Activated CD8-positive, alpha-beta T cell treated with anti-CD3 and anti-CD28 coated beads, Interleukin-2, amount 10 ng/mL, durations not matched to agents 7 days and 5 days (primary cell): ENCODE measurements around the gene PDGFD. TPM values are rescaled to one million over a fixed set of nuclear protein-coding genes. Genes with fewer than 3 reads are reported as not detected.

Experiments used
- ATAC-seq: fragments of 150-1000 bp; cut with Tn5 transposase; one replicate; pipeline ENCODE4 v1.10.0; 2021; ENCODE audit warnings: moderate library complexity
- CTCF ChIA-PET: fragments of 350-600 bp; sonication (Branson Sonifier 250); formaldehyde crosslinking; loops from one replicate; lab custom pipeline; 2021; ENCODE audit warnings: antibody characterized with exemption; lab: Charles Lee
- POLR2A ChIA-PET: fragments of 350-600 bp; sonication (Branson Sonifier 250); formaldehyde crosslinking; loops from one replicate; lab custom pipeline; 2021; ENCODE audit warnings: antibody characterized with exemption; lab: Charles Lee
- DNase-seq: peaks from one replicate; pipeline ENCODE4 v3.0.0-alpha.2; 2020
- H3K27ac Mint-ChIP-seq: one replicate; pipeline ENCODE4 v1.8.0; 2021; ENCODE audit warnings: mild to moderate bottlenecking, mixed read lengths
- H3K27me3 Mint-ChIP-seq: one replicate; pipeline ENCODE4 v1.8.0; 2021; ENCODE audit warnings: low read depth, mixed read lengths
- H3K36me3 Mint-ChIP-seq: one replicate; pipeline ENCODE4 v1.8.0; 2021; ENCODE audit warnings: low read depth, mixed read lengths
- H3K4me1 Mint-ChIP-seq: one replicate; pipeline ENCODE4 v1.8.0; 2021; ENCODE audit warnings: low read depth, mixed read lengths
- H3K4me3 Mint-ChIP-seq: one replicate; pipeline ENCODE4 v1.8.0; 2021; ENCODE audit warnings: mild to moderate bottlenecking, mixed read lengths
- H3K9me3 Mint-ChIP-seq: one replicate; pipeline ENCODE4 v1.8.0; 2022; ENCODE audit warnings: mixed read lengths; ENCODE audit not compliant: insufficient read depth
- total RNA-seq, 2 experiments: library from RNA; stranded (reverse); gene quantifications; one replicate each; pipeline ENCODE4 v1.2.3, GENCODE V29; 2021

Gene PDGFD
- total RNA-seq, 2 experiments from 2014 or later: 0.08 TPM; not detected in 1

GRCh38 chr11:104090767-104091166, 73.2 kb downstream of the PDGFD start:
- Mint-ChIP-seq H3K9me3 (no peaks in the 10 kb centered on the region), H3K4me1 (no peaks in the 10 kb centered on the region), H3K27ac (no peak overlapping the region), H3K4me3 (no peak overlapping the region), H3K36me3 (no peaks in the 10 kb centered on the region), H3K27me3 (no peaks in the 10 kb centered on the region)
- ChIA-PET CTCF (no interaction called here), POLR2A (no interaction called here)
- DNase-seq (no peak), ATAC-seq (no peak)

DNA sequence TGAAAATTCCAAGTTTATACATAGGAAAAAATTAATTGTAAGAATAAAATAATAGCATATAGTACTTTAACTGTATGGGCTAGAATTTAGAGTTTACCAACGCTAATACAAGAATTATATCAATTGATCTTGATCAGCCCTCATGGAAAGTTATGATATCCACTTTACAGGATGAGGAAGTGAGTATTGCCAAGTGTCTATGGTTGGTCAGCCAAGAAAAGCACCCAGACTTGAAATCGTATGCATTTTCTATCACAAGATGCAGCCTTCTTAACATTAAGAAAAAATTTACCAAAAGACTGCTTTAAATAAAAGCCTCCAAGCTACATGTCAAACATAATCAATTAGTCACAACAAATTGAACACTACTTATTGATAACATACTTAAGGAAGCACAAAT, 74.5 kb downstream of the PDGFD start:
- Mint-ChIP-seq H3K27ac (no peak overlapping the region), H3K36me3 (no peaks in the 10 kb centered on the region), H3K4me3 (no peak overlapping the region), H3K4me1 (no peaks in the 10 kb centered on the region), H3K27me3 (no peaks in the 10 kb centered on the region), H3K9me3 (no peaks in the 10 kb centered on the region)
- ATAC-seq: no peak
- CTCF ChIA-PET: no interaction called here
- POLR2A ChIA-PET: no interaction called here
- no peak for DNase-seq

DNA sequence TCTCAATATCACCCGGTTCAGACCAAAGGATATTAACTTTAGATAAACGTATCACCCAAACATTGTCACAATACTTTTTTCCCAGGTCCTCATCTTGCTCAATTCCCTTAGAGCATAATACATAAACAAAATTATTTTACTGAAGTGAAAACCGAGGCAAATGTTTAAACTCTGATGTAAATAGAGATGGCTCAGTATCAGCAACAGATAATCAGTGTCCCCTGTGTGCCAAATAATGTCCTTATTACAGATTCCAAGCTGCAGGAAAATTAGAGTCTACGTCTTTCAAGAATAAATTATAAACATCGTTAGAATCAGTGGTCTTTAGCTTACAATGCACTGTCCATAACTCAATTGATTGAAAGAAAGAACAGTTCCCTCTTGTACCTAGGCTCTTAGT, 77.3 kb downstream of the PDGFD start:
- Mint-ChIP-seq H3K27ac (no peak overlapping the region), H3K9me3 (no peaks in the 10 kb centered on the region), H3K27me3 (no peaks in the 10 kb centered on the region), H3K4me1 (no peaks in the 10 kb centered on the region), H3K36me3 (no peaks in the 10 kb centered on the region), H3K4me3 (no peak overlapping the region)
- ATAC-seq (no peak), DNase-seq (no peak)
- ChIA-PET POLR2A (no interaction called here), CTCF (no interaction called here)

GRCh38 chr11:104078995-104079394, 85.0 kb downstream of the PDGFD start:
- no peak for ATAC-seq
- H3K9me3 Mint-ChIP-seq: no peaks in the 10 kb centered on the region

GRCh38 chr11:104078245-104078644, 85.7 kb downstream of the PDGFD start:
- no peak for ATAC-seq
- ChIA-PET POLR2A (no interaction called here), CTCF (no interaction called here)
- DNase-seq: no peak
- Mint-ChIP-seq H3K4me1 (no peaks in the 10 kb centered on the region), H3K36me3 (no peaks in the 10 kb centered on the region), H3K9me3 (no peaks in the 10 kb centered on the region), H3K4me3 (no peak overlapping the region), H3K27ac (no peak overlapping the region), H3K27me3 (no peaks in the 10 kb centered on the region)

More at GRCh38 chr11:104078995-104079394, 85.0 kb downstream of the PDGFD start:
- ChIA-PET CTCF (no interaction called here), POLR2A (no interaction called here)
- DNase-seq: no peak
- Mint-ChIP-seq H3K4me1 (no peaks in the 10 kb centered on the region), H3K4me3 (no peak overlapping the region), H3K27ac (no peak overlapping the region), H3K36me3 (no peaks in the 10 kb centered on the region), H3K27me3 (no peaks in the 10 kb centered on the region)

DNA sequence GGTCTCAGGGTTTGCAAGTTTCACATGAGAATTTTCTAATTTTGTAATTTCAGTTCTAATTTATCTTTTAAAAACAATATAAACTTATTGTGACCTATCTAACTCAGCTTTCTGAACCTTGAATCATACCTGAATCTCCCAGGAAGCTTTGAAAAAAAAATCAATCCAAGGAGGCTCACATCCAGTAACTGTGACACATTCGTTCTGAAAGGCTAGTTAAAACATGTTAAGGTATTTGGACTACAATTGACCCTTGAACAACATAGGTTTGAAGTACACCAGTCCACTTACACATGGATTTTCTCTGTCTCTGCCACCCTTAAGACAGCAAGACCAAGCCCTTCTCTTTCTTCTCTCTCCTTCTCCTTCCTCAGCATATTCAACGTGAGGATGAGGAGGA, 87.5 kb downstream of the PDGFD start:
- DNase-seq (no peak), ATAC-seq (no peak)
- H3K36me3 Mint-ChIP-seq: no peaks in the 10 kb centered on the region
- H3K4me1 Mint-ChIP-seq: no peaks in the 10 kb centered on the region
- ChIA-PET POLR2A (no interaction called here), CTCF (no interaction called here)
- no peak overlapping the region for H3K27ac Mint-ChIP-seq
- H3K9me3 Mint-ChIP-seq: no peaks in the 10 kb centered on the region
- no peak overlapping the region for H3K4me3 Mint-ChIP-seq
- no peaks in the 10 kb centered on the region for H3K27me3 Mint-ChIP-seq

DNA sequence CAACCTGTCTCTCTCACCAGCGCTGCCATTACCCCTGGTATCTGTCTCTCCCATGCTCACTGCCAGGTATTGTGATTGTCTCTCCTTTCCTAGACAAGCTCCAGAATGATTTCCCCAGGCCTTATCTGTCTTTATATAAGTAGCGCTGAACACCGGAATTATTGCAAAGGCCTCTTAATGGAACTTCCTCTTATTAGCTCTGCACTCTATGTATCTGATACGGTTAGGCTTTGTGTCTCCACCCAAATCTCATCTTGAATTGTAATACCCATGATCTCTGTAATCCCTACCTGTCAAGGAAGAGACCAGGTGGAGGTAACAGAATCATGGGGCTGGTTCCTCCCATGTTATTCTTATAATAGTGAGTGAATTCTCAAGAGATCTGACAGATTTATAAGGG, 88.2 kb downstream of the PDGFD start:
- no peaks in the 10 kb centered on the region for H3K4me1 Mint-ChIP-seq
- no peaks in the 10 kb centered on the region for H3K36me3 Mint-ChIP-seq

DNA sequence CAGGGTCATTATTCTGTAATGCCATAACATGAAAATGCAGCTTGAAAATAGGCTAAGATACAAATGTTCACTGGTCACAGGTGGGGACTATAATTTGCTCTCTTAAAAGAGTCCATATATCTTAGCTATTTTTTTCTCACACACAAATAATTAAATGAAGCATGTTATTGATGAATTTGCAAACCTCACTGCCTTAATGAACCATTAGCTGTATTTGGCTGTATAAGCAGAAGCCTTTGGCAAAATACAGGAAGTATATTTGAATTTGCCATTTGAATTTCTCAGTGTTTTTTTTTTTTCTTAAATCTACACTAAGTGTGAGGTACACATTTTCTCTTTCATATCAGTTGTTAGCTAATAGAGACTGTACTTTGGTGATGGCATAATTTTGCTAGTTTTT, 88.9 kb downstream of the PDGFD start:
- Mint-ChIP-seq H3K9me3 (no peaks in the 10 kb centered on the region), H3K27ac (no peak overlapping the region), H3K4me1 (no peaks in the 10 kb centered on the region), H3K4me3 (no peak overlapping the region), H3K27me3 (no peaks in the 10 kb centered on the region), H3K36me3 (no peaks in the 10 kb centered on the region)
- DNase-seq (no peak), ATAC-seq (no peak)
- ChIA-PET CTCF (no interaction called here), POLR2A (no interaction called here)

More for the DNA sequence above, 88.2 kb downstream of the PDGFD start:
- CTCF ChIA-PET: no interaction called here
- H3K27ac Mint-ChIP-seq: no peak overlapping the region
- ATAC-seq (no peak), DNase-seq (no peak)
- H3K4me3 Mint-ChIP-seq: no peak overlapping the region
- no peaks in the 10 kb centered on the region for H3K9me3 Mint-ChIP-seq
- POLR2A ChIA-PET: no interaction called here
- H3K27me3 Mint-ChIP-seq: no peaks in the 10 kb centered on the region

- CTCF ChIA-PET: no interaction called here
- Mint-ChIP-seq H3K27me3 (no peaks in the 10 kb centered on the region), H3K36me3 (no peaks in the 10 kb centered on the region), H3K4me1 (no peaks in the 10 kb centered on the region), H3K9me3 (no peaks in the 10 kb centered on the region), H3K27ac (no peak overlapping the region), H3K4me3 (no peak overlapping the region)
- DNase-seq: no peak
- ATAC-seq: no peak
- POLR2A ChIA-PET: no interaction called here
Observed at GRCh38 chr11:104073950-104074705, 89.8 kb downstream of the PDGFD start.

DNA sequence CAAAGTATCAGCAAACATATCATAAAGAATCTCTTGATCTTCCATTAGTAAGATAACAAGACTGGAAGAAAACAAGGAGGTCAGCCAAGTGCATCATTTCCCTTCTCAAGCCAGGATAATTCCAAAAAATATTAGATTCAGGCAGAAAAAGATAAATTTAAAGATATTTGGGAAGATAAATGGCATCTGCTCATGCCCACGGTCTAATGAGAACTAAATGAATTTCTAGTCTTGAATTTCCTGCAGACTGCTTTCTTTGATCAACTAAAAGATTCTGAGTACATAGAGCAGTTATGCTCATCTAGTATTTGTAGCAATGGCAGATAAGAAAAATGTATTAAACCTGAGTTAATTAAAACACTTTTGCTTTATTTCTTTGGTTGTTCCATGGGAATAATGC, 96.4 kb downstream of the PDGFD start:
- no peak for DNase-seq
- H3K27ac Mint-ChIP-seq: no peak overlapping the region
- H3K36me3 Mint-ChIP-seq: no peaks in the 10 kb centered on the region
- POLR2A ChIA-PET: no interaction called here
- no peaks in the 10 kb centered on the region for H3K4me1 Mint-ChIP-seq
- no peak overlapping the region for H3K4me3 Mint-ChIP-seq
- ATAC-seq: no peak
- no peaks in the 10 kb centered on the region for H3K27me3 Mint-ChIP-seq
- no peaks in the 10 kb centered on the region for H3K9me3 Mint-ChIP-seq
- CTCF ChIA-PET: no interaction called here

DNA sequence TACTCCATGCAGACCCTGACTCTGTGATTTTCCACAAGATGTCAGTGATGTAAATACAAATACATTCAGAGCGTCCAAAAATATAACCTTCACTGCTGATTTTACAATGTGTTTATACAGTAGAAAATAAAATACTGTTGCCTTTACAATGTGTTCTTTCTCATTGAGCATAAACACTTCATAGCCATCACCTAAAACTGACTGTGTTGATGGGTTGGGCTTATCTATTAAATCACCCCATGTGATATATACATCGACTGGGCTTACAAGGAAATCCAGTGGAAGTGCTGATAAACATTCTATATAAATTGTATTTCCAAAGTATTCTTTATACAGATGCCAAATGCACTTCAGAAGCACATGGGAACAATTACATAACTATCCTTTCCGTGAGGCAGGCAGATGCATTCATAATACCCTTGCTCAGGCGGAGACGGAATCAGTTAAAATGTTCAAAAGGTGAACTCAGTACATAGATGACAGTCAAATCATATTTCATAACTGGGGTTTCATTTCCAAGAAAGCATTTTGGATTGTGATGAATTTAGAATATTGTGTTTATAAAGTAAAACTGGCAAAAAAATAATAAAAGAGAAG, 99.8 kb downstream of the PDGFD start:
- H3K36me3 Mint-ChIP-seq: no peaks in the 10 kb centered on the region
- CTCF ChIA-PET: no interaction called here

GRCh38 chr11:104061853-104062521, 102.0 kb downstream of the PDGFD start:
- H3K4me3 Mint-ChIP-seq: no peak overlapping the region
- ATAC-seq (no peak), DNase-seq (no peak)
- H3K9me3 Mint-ChIP-seq: no peaks in the 10 kb centered on the region
- ChIA-PET CTCF (no interaction called here), POLR2A (no interaction called here)
- no peaks in the 10 kb centered on the region for H3K36me3 Mint-ChIP-seq
- H3K27ac Mint-ChIP-seq: no peak overlapping the region
- no peaks in the 10 kb centered on the region for H3K4me1 Mint-ChIP-seq
- no peaks in the 10 kb centered on the region for H3K27me3 Mint-ChIP-seq

More for the DNA sequence above, 99.8 kb downstream of the PDGFD start:
- H3K4me1 Mint-ChIP-seq: no peaks in the 10 kb centered on the region
- no peak overlapping the region for H3K27ac Mint-ChIP-seq
- no peak overlapping the region for H3K4me3 Mint-ChIP-seq
- no peaks in the 10 kb centered on the region for H3K9me3 Mint-ChIP-seq
- POLR2A ChIA-PET: no interaction called here
- DNase-seq (no peak), ATAC-seq (no peak)
- H3K27me3 Mint-ChIP-seq: no peaks in the 10 kb centered on the region
